ENCODE results near the gene HCN2. TPM values are rescaled to one million over a fixed set of nuclear protein-coding genes. Genes with fewer than 3 reads are reported as not detected.

Gene HCN2
- polyA plus RNA-seq, 1 experiment, result 1.5 TPM

DNA sequence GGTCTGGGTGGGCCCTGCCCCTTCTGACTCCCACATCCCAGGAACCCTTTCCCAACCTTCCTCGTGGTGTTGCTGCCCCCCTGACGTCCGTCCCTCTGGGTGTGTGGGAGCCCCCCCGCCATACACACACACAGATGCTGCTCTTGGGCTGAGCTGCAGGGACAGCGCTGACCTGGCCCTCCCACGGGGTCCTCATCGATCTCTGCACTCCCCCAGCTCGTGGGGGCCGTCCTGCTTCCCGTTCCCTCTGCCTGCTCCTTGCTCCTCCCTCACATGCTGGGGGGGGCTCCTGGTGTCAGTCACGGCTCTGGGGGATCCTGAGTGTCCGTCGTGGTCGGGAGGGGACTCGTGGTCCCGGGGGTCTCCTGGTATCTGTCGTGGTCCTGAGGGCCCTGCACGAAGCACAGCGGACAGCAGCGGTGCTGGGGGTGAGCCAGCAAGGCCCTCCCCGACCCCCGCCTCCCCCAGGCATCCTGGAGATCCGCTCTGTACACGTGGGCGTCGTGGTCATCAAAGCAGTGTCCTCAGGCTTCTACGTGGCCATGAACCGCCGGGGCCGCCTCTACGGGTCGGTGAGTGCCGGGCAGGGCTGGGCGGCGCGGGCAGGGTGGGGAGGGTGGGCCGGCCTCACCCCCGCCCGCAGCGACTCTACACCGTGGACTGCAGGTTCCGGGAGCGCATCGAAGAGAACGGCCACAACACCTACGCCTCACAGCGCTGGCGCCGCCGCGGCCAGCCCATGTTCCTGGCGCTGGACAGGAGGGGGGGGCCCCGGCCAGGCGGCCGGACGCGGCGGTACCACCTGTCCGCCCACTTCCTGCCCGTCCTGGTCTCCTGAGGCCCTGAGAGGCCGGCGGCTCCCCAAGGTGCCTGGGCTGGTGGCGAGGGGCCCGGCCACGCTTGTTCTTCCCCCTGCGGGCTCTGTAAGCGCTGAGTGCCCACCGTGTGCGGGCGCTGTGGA lies 53.4 kb downstream of the HCN2 start:
- Histone ChIP-seq H3K27me3 (ENCODE audit: control insufficient read depth, insufficient read depth, low read length) (no peaks in the 10 kb centered on the region), H3K36me3 (ENCODE audit: control insufficient read depth, insufficient read depth, low read length) (peaks cover 16% of the 10 kb centered on the region), H3K4me3 (ENCODE audit: low read depth, low read length) (no peak overlapping the region)
- ChIA-PET POLR2A (no interaction called here), CTCF (interaction anchor here (0.7 kb wide), 1 partner anchor 33 kb away, joined by 4 read pairs; no protein-coding TSS in a partner anchor)
- no peak for DNase-seq (ENCODE audit: low read depth)
- TF ChIP-seq, protein P1, sequence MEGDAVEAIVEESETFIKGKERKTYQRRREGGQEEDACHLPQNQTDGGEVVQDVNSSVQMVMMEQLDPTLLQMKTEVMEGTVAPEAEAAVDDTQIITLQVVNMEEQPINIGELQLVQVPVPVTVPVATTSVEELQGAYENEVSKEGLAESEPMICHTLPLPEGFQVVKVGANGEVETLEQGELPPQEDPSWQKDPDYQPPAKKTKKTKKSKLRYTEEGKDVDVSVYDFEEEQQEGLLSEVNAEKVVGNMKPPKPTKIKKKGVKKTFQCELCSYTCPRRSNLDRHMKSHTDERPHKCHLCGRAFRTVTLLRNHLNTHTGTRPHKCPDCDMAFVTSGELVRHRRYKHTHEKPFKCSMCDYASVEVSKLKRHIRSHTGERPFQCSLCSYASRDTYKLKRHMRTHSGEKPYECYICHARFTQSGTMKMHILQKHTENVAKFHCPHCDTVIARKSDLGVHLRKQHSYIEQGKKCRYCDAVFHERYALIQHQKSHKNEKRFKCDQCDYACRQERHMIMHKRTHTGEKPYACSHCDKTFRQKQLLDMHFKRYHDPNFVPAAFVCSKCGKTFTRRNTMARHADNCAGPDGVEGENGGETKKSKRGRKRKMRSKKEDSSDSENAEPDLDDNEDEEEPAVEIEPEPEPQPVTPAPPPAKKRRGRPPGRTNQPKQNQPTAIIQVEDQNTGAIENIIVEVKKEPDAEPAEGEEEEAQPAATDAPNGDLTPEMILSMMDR (IDR thresholded peaks at IDR 0.05; ENCODE audit: insufficient read depth, low read depth, low read length), result no peak

- TF ChIP-seq, protein P1 (IDR thresholded peaks at IDR 0.05; ENCODE audit: insufficient read depth, low read depth, low read length), result no peak
- H3K4me3 ChIP-seq (ENCODE audit: low read depth, low read length), result no peak overlapping the region
- no peak for DNase-seq (ENCODE audit: low read depth)
- ChIA-PET CTCF (no interaction called here), POLR2A (no interaction called here)
- H3K27me3 ChIP-seq (ENCODE audit: control insufficient read depth, insufficient read depth, low read length), result no peaks in the 10 kb centered on the region
- peaks cover 19% of the 10 kb centered on the region for H3K36me3 ChIP-seq (ENCODE audit: control insufficient read depth, insufficient read depth, low read length)
Measured at GRCh38 chr19:643736-644135, 54.1 kb downstream of the HCN2 start.

DNA sequence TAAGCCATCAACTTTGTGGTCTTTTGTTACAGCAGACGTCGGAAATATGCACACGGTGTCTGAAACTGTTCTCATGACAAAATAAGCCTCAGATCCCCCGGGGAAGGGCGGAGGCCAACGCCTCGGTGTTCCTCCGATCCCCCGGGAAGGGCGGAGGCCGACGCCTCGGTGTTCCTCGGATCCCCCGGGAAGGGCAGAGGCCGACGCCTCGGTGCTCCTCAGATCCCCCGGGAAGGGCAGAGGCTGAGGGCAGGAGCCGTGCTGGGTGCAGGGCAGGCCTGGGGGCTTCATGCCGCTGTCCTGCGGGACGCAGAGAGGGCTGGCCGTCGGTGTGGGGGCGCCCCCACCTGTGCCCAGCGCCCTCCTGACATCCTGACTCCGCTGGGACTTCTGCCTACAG lies 54.7 kb downstream of the HCN2 start:
- POLR2A ChIA-PET, result no interaction called here
- Histone ChIP-seq H3K27me3 (ENCODE audit: control insufficient read depth, insufficient read depth, low read length) (no peaks in the 10 kb centered on the region), H3K4me3 (ENCODE audit: low read depth, low read length) (no peak overlapping the region), H3K36me3 (ENCODE audit: control insufficient read depth, insufficient read depth, low read length) (peaks cover 22% of the 10 kb centered on the region)
- TF ChIP-seq, protein P1 (IDR thresholded peaks at IDR 0.05; ENCODE audit: insufficient read depth, low read depth, low read length), result no peak
- DNase-seq (ENCODE audit: low read depth), result no peak
- CTCF ChIA-PET, result no interaction called here

GRCh38 chr19:644789-645188 lies 55.1 kb downstream of the HCN2 start:
- DNase-seq (ENCODE audit: low read depth), result no peak
- CTCF ChIA-PET, result no interaction called here
- H3K4me3 ChIP-seq (ENCODE audit: low read depth, low read length), result no peak overlapping the region
- POLR2A ChIA-PET, result no interaction called here
- TF ChIP-seq, protein P1 (IDR thresholded peaks at IDR 0.05; ENCODE audit: insufficient read depth, low read depth, low read length), result no peak
- peaks cover 22% of the 10 kb centered on the region for H3K36me3 ChIP-seq (ENCODE audit: control insufficient read depth, insufficient read depth, low read length)
- no peaks in the 10 kb centered on the region for H3K27me3 ChIP-seq (ENCODE audit: control insufficient read depth, insufficient read depth, low read length)

DNA sequence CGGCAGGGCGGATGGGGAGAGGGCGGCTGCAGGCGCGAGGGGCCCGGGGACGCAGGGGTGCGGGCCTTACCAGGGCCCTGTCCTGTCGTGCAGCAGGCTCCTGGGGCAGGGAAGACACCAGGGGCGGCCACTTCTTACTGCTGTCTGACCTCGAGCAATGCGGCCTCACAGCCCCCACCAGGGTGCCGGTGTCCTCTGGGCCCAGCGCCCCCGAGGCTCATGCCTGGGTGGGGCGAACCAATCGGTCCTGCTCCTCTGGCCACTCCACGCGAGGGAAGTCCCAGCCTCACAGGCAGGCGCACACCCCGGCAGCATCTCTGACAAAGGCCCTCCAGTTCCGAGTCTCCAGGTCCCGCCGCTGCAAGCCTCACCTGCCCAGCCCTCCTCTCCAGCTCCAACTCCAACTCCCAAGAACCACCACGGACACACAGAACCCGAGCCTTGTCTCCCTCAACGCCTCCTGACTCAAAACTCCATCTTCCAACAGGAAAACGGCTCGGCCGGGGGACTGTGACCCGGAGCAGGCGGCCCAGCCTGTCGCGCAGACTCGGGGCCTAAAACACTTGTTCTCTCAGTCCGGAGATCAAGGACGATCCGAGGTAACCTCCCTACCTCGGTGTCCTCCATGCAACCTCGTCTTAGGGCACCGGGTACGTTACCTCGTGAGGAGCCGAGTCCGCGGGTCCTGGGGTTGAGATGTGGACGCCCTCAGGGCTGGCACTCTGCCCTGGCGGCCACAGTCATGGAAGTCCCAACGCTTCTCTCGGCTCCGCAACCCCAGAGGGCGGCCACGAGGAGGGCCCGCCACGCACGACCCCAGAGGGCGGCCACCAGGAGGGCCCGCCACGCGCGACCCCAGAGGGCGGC lies 56.5 kb downstream of the HCN2 start:
- H3K4me3 ChIP-seq (ENCODE audit: low read depth, low read length), result no peak overlapping the region
- no peaks in the 10 kb centered on the region for H3K27me3 ChIP-seq (ENCODE audit: control insufficient read depth, insufficient read depth, low read length)
- TF ChIP-seq, protein P1 (IDR thresholded peaks at IDR 0.05; ENCODE audit: insufficient read depth, low read depth, low read length), result no peak
- POLR2A ChIA-PET, result no interaction called here
- CTCF ChIA-PET, result no interaction called here
- DNase-seq (ENCODE audit: low read depth), result no peak
- peaks cover 25% of the 10 kb centered on the region for H3K36me3 ChIP-seq (ENCODE audit: control insufficient read depth, insufficient read depth, low read length)

Measured in BJ (cell line).